HG03045 (cell line): ENCODE data around the gene STOX2.
"Not testable (repeated sequence)": the region's sequence is repeated elsewhere in the genome, so short reads cannot be mapped to it uniquely, and the experiment has no call there.

Experiments
- ATAC-seq: cut with Tn5 transposase; IDR thresholded peaks from one replicate; pipeline ENCODE4 v1.9.1; 2021; ENCODE audit warnings: mild to moderate bottlenecking, moderate library complexity; ENCODE audit not compliant: unreplicated experiment

The STOX2 gene

DNA sequence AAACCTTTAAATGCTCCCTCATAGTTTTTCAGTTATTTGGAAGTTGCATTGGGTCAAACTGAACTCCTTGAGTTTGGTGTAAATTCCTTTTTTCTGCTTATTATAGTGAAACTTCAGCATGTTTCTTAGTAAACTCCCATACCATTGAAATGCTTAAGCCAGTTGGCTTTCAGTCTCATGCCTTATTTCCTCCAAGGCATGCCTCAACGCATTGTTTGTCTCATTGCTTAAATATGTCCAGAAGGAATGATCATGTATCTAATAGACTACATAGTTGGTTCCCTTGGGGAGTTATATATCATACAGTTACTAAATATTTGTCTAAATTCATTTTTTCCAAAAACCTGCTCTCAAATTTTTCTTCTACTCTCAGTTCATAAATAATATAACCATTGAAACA, 114.0 kb downstream of the STOX2 start:
- ATAC-seq: no peak

DNA sequence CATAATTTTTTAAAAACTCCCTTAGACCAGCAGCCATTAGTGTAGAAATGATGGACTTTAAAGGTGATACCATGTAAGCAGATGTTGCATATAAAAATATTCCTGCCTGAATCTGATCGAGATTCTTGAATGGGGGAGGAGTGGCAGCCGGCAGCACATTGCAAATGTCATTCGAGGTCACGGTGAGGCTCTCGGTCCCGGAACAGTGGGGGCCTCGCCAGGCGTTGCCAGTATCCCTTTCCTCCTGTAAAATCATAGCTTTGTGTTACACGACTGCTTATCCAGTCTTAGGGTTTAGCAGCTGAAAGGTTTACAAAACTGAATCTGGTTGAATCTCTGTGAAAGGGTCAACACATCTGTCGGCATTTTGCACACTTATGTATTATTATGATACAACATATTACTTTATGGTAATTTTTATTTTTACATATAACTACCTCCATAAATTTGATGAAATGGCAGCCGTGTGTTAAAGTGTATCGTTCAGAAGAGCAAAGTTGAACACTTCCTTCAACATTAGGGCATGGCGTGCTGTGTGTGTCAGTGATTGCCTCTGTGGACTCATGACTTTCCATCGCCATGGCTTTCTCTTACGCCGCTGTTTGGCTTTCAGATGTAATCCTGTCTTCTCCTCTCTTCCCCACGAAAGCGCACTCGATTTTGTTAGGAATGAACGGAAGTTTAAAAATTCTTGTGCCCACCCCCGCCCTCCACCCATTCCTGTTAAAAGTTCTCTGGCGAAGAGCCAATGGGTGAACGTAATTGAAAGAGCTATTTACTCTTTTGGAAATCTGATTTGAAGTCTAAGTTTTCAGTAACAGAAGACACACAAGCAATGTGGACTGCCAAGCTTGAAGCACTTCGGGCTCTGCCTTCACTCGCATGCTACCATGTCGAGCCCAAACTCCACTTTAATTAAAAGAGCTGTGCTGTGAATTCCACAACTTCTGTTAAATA, 114.8 kb downstream of the STOX2 start:
- ATAC-seq: no peak

DNA sequence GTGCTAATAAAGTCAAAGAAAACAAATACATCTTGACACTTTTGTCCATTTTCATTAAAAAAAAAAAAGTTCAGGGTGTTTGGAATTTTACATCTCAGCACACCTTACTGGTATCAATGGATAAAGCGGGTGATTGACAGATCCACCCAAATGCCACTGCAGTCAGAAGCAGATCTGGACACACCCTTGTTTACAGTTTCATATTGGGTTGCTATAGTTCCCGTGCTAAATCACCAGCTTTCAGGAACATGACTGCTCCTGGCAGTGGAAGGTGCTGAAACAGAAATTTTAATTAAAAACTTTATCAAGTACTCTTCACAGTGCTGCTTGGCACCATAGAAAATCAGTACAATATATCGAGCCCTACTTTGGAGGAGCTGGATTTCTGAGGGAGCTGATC, 116.3 kb downstream of the STOX2 start:
- no peak for ATAC-seq

DNA sequence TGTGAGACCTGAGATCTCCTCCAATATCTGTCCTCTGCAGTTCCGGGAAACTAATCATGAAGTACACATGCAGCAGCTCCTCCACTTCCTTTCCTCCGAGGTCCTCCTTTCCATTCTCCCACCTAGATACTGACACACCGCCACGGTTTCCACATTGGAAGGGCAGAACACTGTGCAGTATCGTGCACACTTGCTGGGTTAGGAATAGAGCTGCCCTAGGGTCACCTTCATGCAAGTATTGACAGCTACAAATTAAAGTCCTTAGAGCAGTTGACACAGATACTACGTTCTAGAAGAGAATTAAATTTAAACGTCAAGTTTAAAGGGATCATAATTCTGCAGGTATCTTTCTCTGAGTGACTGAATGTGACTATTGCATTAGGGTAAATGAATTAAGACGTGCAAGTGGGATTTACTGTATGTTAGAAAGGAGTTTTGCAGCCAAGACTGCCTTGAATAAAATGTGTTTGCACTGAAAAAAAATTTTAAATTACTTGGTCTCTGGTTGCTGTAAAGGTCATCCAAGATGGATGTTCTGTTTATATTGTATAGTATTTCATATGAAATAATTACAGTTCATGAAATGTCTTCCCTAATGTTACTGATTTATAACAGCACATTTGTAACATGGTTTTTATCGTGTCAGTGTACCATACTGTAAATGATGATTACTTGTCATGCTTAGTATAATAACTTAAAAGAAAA, 117.7 kb downstream of the STOX2 start:
- no peak for ATAC-seq

DNA sequence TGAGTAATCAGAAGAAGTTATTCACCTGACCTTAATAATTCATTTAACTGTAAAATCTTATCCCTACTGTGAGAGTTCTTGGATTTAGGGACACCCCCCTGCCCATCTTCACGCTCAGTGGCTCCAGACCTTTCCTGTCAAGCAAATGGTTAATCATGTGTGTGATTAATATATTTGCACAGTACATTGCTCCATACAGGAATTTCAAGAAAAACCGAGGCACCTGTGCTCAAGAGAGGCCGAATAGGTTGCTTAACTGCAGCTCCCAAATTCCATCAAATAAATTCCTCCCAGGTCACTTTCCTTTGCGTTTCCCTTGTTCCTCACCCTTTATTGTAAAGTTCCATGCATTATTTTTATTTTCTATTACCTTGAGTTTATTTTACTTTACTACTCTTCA, 119.5 kb downstream of the STOX2 start:
- ATAC-seq: no peak

DNA sequence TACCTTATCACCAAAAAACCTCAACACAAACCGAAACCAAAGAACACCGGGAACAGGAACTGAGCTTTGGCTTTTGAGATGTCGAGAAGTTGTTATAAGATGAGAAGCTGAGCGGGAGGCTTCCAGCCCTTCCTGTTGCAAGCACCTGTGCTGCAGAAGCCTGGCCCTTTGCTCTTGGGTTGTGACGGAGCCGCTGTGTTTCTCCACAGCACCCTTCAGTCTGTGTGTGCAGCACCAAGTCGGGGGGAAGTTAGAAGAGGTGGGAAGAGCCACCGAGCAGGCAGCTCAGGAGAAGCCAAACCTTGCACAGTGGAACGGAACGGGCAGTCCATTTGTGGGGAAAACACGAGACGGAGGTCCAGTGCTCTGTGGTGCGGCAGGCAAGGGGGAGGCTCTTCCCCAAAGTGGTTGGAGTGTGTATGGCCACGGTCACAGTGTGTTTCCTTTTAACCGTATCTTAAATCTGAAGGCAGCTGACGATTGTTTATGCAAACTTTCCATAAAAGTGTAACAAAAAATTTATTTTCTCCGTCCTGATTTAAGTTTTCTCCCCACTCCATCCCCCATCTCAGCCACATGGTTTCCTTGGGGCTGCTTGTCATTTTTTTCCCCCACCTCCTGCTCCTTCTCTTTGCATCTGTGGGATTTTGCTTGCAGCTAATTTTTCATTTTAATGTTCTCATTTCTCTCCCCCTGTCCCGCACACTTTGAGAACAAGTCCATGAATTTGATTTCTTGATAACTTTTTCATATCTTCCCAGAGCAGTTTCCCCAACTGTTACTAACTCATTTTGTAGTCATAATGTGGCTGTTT, 123.7 kb downstream of the STOX2 start:
- ATAC-seq: no peak

DNA sequence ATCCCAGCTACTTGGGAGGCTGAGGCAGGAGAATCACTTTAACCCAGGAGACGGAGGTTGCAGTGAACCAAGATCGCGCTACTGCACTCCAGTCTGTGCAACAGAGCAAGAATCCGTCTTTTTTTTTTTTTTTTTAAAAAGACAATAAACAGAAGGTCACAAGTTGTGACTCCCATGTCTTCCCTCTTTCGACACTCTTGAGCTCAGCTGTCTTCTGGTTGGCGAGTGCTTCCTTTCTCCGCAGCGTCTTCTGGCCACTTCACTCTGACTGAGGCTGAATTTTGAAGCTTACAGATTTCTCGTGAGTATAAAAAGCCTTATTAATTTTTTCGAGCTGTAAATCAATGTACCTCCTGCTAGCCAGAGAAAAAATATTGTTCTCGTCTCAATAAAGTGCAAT, 124.9 kb downstream of the STOX2 start:
- no peak for ATAC-seq

DNA sequence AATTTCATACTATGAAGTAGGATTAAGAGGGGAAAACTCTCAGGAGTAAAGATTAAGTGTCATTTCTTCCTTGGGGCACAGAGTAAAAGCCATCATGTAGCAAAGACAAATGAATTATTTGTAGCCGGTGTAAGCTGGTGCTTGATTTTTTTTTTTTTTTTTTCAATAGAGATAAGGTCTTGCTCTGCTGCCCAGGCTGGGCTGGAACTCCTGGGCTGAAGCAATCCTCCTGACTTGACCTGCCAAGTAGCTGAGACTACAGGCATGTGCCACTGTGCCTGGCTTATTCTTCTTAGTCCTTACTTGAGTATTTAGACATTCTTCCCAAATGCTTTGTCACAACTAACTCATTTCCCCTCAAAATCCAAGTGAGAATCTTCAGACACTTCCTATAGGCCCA, 125.7 kb downstream of the STOX2 start:
- ATAC-seq: no peak

DNA sequence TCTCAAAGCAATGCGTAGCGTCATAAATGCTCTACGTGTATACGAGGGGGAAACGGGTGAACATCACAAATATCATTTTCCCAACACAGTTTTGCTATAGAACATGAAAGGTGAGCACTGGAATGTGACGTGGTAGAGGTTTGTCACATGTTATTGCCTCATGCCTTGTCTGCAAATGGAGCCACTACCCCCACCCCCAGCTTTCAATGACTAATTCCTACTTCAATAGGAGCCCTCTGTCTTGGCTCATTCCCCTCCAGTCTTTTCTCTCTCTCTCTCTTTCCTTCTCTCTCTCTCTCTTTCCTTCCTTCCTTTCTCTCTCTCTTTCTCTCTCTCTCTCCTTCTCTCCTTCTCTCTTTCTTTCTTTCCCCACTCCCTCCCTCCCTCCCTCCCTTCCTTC, 127.0 kb downstream of the STOX2 start:
- ATAC-seq: no peak

DNA sequence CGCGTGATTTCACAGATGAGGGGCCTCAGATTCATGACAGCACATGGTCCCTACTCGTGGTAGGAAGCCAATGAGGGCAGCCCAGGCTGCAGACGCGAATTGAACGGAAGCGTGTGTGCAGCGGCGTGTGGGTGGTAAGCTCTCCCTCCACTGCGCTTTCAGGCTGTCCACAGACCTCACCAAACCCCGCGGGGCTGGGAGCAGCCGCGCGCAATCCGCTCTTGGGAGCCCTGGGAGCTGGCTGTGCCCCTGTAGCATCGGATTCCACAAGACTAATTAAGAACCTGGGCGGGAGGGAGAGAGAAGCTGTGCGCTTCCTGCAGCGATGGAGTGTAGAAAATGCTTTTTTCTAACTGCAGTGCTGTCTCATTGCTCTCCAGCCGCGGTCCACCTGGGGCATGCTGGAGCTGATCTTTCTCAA, 134.9 kb downstream of the STOX2 start:
- no peak for ATAC-seq

DNA sequence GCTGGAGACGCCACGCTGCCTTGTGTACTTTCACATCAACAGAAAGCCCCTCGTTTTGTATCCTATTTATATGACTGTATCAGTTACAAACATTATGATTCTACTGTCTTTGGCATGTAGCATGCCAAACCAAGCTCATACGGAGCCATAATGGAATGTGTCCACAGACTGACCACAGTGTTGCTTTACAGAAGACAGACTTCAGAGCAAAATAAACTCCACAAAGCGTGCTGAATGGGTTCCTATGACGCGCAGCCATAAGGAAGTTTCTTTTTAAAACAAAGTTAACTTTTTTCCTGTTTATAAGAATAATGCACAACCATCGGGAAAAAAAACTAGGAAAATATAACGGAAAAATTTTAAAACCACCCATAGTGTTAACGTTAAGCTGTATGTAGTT, 136.0 kb downstream of the STOX2 start:
- no peak for ATAC-seq

DNA sequence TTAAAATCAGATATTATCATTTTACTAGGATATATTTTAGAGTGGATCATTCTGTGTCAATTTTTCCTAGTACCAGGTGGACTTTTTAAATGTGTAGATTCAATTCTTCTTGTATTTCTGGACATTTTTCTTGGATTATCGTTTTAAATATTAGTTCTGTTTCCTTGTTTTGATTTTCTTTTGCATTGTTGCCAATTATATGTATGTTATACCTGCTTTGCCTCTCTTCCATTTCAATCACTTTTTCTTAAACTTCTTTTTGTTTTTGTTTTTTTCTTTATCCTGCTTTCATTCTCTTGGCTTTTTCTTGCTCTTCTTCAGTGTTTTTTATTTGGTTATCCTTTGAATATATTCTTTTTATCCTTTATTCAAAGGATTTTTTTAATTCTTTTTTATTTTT, 141.0 kb downstream of the STOX2 start:
- no peak for ATAC-seq

DNA sequence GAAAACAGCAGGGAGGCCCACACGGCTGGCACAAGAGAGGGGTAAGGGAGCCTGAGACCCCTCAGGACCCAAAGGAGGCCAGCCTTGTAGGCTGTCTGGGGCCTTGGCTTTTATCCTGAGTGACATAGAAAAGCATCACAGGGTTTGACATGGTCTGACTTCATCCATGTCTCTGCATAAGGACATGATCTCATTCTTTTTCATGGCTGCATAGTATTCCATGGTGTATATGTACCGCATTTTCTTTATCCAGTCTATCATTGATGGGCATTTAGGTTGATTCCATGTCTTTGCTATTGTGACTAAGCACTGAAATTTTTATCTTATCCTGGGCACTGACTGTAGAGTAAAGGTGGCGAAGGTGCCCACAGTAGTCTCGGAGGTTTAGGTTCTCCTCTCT, 146.2 kb downstream of the STOX2 start:
- not testable (repeated sequence) for ATAC-seq

DNA sequence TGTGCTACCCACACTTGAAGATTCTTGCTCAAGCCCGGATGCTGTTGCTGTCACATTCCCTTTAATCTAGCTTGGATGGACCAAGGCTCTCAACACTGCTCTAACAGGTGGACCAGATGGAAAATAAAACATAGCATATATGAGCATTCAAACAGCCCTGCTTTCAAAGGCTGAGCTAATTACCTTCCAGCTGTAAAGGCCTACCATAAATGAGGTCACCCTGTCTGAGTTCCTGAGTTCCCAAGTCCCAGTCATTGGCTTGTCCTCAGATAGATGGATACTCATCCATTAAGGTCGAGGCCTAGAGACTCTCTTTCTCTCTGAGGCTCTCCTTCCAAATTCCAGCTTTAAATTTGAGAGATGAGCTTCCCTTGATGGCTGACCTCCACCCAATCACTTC, 147.5 kb downstream of the STOX2 start:
- ATAC-seq: no peak

DNA sequence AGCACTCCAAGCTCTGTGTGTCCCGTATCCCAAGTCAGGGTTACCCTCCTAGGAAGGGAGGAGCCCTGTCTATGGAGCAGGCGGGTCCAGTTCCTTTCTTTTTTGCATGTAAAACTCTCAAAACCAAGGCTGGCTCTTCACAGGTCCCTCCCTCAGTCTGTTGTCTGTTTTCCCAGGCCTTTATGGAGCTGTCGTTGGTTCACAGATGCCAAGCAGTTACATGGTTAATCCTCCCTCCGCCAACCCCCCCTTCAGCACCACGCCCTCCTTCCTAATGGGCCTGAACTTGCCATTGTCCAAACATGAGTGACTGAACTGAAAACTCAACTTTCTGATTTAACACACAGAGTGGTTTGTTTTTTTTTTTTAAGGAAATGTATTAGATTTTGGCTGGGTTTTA, 148.3 kb downstream of the STOX2 start:
- no peak for ATAC-seq

DNA sequence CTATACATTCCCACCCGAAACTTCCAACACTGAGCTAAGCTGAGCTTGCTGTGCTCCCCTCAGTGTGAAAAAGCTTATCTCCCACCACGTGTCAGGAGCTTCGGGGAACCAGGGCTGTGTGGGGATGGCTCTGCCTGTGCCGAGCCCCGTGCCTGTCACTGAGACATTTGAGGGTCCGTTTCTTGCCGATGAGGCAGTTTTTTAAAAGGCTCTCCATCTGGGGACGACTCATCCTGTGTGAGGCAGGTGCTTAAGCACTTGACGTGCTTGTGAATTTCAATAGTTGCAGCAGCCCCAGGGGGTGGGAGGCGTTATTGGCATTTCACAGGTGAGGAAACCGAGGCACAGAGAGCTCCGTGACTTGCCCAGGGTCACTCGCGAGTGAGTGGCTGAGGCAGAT, 151.8 kb downstream of the STOX2 start:
- no peak for ATAC-seq

DNA sequence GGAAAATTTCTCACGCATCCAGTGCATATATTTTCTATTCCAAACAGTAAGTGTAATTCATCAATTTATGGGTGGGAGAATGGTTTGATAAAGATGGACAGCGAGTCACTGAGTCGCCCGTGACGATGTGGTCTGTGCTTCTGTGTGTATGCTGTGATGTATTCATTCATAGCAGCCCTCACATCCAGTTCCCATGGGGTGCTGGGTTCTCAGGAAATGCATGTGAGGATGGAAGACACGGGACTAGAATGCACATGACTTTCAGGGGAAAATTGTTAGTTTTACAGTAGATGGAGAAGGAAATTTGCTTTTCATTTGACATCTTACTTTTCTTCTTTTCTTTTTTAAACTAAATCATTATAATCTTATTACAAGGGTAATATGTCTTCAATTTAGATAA, 152.9 kb downstream of the STOX2 start:
- ATAC-seq: no peak

DNA sequence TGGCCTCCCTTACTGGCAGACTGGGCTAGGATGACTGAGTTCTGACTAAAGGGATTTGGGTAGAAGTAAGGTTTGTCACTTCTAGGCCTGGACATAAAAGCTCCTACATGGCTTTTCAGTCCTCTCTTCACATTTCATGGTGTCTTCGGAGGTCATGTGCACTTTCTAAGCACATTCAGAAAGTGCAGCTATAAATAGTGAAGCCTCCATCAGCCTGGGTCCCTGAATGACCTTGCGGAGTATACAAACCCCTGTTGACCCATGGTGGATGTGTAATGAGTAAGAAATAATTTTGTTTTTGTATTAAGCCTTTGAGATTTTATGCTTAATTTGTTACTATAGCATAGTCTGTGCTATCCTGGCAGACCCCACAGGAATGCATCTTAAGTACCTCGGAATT, 154.0 kb downstream of the STOX2 start:
- ATAC-seq: no peak

DNA sequence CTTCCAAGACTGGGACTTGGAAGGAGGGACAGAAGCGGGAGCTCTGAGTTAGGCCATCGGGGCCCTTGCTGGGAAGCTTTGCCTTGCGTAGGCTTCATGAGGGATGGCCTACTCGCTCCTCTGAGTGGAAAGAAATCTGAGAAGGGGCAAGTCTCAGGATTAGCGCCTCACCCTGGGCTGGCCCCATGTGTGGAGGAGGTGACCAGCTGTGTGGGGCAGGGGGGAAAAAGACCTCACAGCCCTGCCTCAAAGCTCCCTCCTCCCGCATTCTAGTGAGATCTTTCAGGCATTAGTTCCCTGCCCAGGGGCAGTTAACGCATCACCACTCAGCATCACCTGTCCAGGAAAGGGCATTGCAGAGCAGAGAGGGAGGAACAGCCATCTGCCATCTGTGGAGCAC, 156.5 kb downstream of the STOX2 start:
- no peak for ATAC-seq

DNA sequence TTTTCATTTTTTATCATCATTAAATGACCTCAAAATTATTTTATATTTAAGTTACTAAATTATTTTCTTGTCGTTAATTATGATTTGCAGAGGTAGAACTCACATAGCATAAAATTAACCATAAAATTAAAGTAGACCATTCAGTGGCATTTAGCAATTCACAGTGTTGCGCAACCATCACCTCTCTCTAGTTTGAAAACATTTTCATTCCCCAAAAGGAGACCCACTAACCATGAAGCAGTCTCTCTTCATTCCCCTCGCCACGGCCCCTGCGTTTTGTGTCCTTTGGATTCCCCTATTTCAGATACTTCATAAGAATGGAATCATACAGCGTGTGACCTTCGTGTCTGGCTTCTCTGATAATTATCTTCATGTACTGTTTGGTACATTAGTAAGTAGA, 157.7 kb downstream of the STOX2 start:
- ATAC-seq: no peak

DNA sequence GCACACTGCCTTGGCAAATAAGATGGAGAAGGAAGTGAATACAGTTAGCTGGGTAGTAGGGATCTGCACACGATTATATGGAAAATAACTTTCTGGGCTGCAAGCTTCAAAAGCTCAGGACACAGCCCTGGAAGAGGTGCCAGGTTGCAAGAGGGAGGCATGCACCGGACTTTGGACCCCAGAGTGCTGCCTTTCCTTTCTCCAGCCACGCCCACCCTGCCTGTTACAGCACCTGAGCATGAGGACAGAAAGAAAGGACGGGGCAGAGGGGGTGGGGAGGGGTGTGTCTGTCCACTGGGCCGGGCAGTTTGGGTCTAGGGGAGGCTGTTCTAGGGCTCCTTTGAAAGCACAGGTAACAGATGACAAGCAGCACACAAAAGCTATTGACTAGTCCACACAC, 159.8 kb downstream of the STOX2 start:
- ATAC-seq: no peak
